HEK293T (cell line): ENCODE results near the gene RNF130.

ENCODE experiments used
- ARNT ChIP-seq: fragments of 450-650 bp; IDR thresholded peaks from 2 replicates; pipeline ENCODE4 v1.6.1; 2017; ENCODE audit warnings: mild to moderate bottlenecking
- BHLHE40 ChIP-seq: fragments of 450-650 bp; IDR thresholded peaks from 2 replicates; pipeline ENCODE4 v1.6.1; 2016; ENCODE audit warnings: mild to moderate bottlenecking, moderate library complexity, borderline replicate concordance
- ELF4 ChIP-seq: fragments of 450-650 bp; IDR thresholded peaks from 2 replicates; pipeline ENCODE4 v1.6.1; 2017; ENCODE audit warnings: antibody characterized with exemption
- FOXM1 ChIP-seq: fragments of 450-650 bp; IDR thresholded peaks from 2 replicates; pipeline ENCODE4 v1.6.1; 2017; ENCODE audit warnings: mild to moderate bottlenecking, borderline replicate concordance
- HDGF ChIP-seq: fragments of 450-650 bp; IDR thresholded peaks from 2 replicates; pipeline ENCODE4 v1.6.1; 2017; ENCODE audit warnings: antibody characterized with exemption, borderline replicate concordance
- LEF1 ChIP-seq: fragments of 450-650 bp; IDR thresholded peaks from 2 replicates; pipeline ENCODE4 v1.6.1; 2017; ENCODE audit warnings: mild to moderate bottlenecking, borderline replicate concordance
- NFRKB ChIP-seq: fragments of 450-650 bp; IDR thresholded peaks from 2 replicates; pipeline ENCODE4 v1.6.1; 2016; ENCODE audit warnings: mild to moderate bottlenecking, moderate library complexity
- SP1 ChIP-seq: fragments of 450-650 bp; IDR thresholded peaks from 2 replicates; pipeline ENCODE4 v1.6.1; 2017
- SUZ12 ChIP-seq: fragments of 450-650 bp; IDR thresholded peaks from 2 replicates; pipeline ENCODE4 v1.6.1; 2016; ENCODE audit warnings: mild to moderate bottlenecking
- ZNF384 ChIP-seq: fragments of 450-650 bp; IDR thresholded peaks from 2 replicates; pipeline ENCODE4 v1.6.1; 2016

- TF ChIP-seq SUZ12 (no peak), NFRKB (no peak), HDGF (no peak), ELF4 (no peak), ZNF384 (no peak), ARNT (no peak), FOXM1 (no peak), BHLHE40 (no peak), SP1 (no peak), LEF1 (no peak)
Measured at GRCh38 chr5:179998485-179998884, 73.1 kb downstream of the RNF130 start.
